ENCODE data around the gene SERINC4. TPM values are rescaled to one million over a fixed set of nuclear protein-coding genes. Genes with fewer than 3 reads are reported as not detected.
"Not testable (repeated sequence)": the region's sequence is repeated elsewhere in the genome, so short reads cannot be mapped to it uniquely, and the experiment has no call there.

SERINC4 gene
- total and polyA plus RNA-seq, 9 of the 15 experiments (the other 6 are each of a cell fraction or from before 2014, with no cell fraction given), result 0.14 to 0.86 (median 0.18) TPM; not detected in 2

DNA sequence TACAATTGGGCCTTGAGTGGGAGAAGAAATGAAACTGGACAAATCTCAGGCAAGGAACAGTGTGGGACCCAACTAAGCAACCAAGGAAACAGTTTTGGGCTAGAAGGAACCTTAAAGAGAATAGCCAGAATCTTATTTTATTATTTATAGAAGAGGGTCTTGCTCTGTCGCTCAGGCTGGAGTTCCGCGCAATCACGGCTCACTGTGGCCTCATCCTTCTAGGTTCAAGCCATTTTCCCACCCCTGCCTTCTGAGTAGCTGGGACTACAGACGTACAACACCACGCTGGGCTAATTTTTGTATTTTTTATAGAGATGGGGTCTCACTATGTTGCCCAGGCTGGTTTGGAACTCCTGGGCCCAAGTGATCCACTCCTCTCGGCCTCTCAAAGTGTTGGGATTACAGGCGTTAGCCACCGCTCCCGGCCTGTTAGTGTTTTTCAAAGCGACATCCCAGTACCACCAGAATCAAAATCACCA is 26.0 kb upstream of the SERINC4 start (continued):
- no peak for TF ChIP-seq NR4A1 (CRISPR knock-in tag; IDR thresholded peaks at IDR 0.05)
- TF ChIP-seq NR4A1 (tag; IDR thresholded peaks at IDR 0.05), result peak; percentile 32; the same call in 1 of the 2 replicates

- in situ Hi-C loops (cut with MboI); H3K9me1 ChIP-seq (ENCODE audit: control insufficient read depth, insufficient read depth, low read length); H3K9me3 ChIP-seq (replicated peaks; ENCODE audit: control insufficient read depth, insufficient read depth, low read depth, low read length); ATAC-seq; FAIRE-seq; H4K20me1 ChIP-seq (replicated peaks; ENCODE audit: control insufficient read depth, insufficient read depth, low read length); CTCF ChIA-PET (ENCODE audit: low intra/inter-chr PET ratio); H3K27me3 ChIP-seq (ENCODE audit: control insufficient read depth in 2 of 2, insufficient read depth in 2 of 2, low read length in 2 of 2); BruUV-seq (replicated peaks); intact Hi-C loops (cut with micrococcal nuclease): not testable (repeated sequence)
- POLR2A ChIA-PET, result interaction anchor here (1.1 to 3.0 kb wide), 5 partner anchors 11 to 31 kb away, joined by 6 to 28 read pairs (median 14); partner anchors contain the start of genes HYPK, SERF2 and SERINC4
- peak overlapping the region; percentile 90 for H3K4me2 ChIP-seq (ENCODE audit: insufficient read depth, low read length)
- H3K79me2 ChIP-seq (ENCODE audit: control insufficient read depth, insufficient read depth, low read length), result peaks cover 83% of the 10 kb centered on the region
- peaks cover 17 to 28% of the 10 kb centered on the region in 2 experiments; a peak in 4 of 5 replicates for H3K4me1 ChIP-seq (replicated peaks in 1 of 2; ENCODE audit: control insufficient read depth in 2 of 2, insufficient read depth in 2 of 2, low read length in 2 of 2)
- H3K27ac ChIP-seq (ENCODE audit: extremely low read depth, low read depth, low read length), result peak overlapping the region; percentile 88
- peak in 1 of 4 experiments; percentile 59 for DNase-seq (ENCODE audit: extremely low read depth in 1 of 4, low spot score in 3 of 4)
- peaks cover 27% of the 10 kb centered on the region; the same call in 2 of the 3 replicates for H3K36me3 ChIP-seq (ENCODE audit: control insufficient read depth, insufficient read depth, low read length)
- H2AFZ ChIP-seq (ENCODE audit: low read depth, low read length), result peak overlapping the region; percentile 81
- 0 out of 2 replicates have a peak overlapping the region, but pooled peaks have one; percentile 58 for H3K4me3 ChIP-seq
- TF ChIP-seq TFAP4 (CRISPR knock-in tag; IDR thresholded peaks at IDR 0.05; ENCODE audit: borderline replicate concordance) (peak; percentile 30; the same call in 1 of the 2 replicates), ZNF197 (CRISPR knock-in tag; IDR thresholded peaks at IDR 0.05; ENCODE audit: low read depth) (peak; percentile 24; the same call in 1 of the 2 replicates), EGR1 (conservative IDR thresholded peaks at IDR 0.05) (peak; percentile 74), ZNF395 (CRISPR knock-in tag; IDR thresholded peaks at IDR 0.05) (peak; percentile 26; the same call in 1 of the 2 replicates), CEBPB (tag; IDR thresholded peaks at IDR 0.05) (peak; percentile 55; the same call in 1 of the 2 replicates)
- TF ChIP-seq, protein P1, sequence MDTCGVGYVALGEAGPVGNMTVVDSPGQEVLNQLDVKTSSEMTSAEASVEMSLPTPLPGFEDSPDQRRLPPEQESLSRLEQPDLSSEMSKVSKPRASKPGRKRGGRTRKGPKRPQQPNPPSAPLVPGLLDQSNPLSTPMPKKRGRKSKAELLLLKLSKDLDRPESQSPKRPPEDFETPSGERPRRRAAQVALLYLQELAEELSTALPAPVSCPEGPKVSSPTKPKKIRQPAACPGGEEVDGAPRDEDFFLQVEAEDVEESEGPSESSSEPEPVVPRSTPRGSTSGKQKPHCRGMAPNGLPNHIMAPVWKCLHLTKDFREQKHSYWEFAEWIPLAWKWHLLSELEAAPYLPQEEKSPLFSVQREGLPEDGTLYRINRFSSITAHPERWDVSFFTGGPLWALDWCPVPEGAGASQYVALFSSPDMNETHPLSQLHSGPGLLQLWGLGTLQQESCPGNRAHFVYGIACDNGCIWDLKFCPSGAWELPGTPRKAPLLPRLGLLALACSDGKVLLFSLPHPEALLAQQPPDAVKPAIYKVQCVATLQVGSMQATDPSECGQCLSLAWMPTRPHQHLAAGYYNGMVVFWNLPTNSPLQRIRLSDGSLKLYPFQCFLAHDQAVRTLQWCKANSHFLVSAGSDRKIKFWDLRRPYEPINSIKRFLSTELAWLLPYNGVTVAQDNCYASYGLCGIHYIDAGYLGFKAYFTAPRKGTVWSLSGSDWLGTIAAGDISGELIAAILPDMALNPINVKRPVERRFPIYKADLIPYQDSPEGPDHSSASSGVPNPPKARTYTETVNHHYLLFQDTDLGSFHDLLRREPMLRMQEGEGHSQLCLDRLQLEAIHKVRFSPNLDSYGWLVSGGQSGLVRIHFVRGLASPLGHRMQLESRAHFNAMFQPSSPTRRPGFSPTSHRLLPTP (IDR thresholded peaks at IDR 0.05; ENCODE audit: borderline replicate concordance, extremely low read depth, insufficient read length), result peak; percentile 17
- 30% methylated on average over 11 of the region's 11 CpGs for WGBS (ENCODE audit: insufficient coverage, low coverage, missing lambda C conversion rate)
- H3K9ac ChIP-seq (ENCODE audit: insufficient read depth in 1 of 2, low read depth in 2 of 2, low read length in 2 of 2), result peak overlapping the region; percentile 72 to 84; a peak in 3 of 4 replicates
Observed at GRCh38 chr15:43825305-43825704, 25.3 kb upstream of the SERINC4 start.
